Caco-2 (cell line): ENCODE results near the gene NTN1. TPM values are rescaled to one million over a fixed set of nuclear protein-coding genes. Genes with fewer than 3 reads are reported as not detected.

Experiments used
- BruUV-seq: library from RNA; stranded (reverse); fragments of 400-500 nt; replicated peaks from 2 replicates; lab custom pipeline; 2021; lab: Mats Ljungman, UMichigan
- CTCF ChIA-PET: fragments of 300-600 bp; sonication (Branson Sonifier 250); formaldehyde crosslinking; loops from one replicate; lab custom pipeline; 2022; ENCODE audit warnings: antibody characterized with exemption; lab: Charles Lee
- POLR2A ChIA-PET: fragments of 300-600 bp; sonication (Branson Sonifier 250); formaldehyde crosslinking; loops from one replicate; lab custom pipeline; 2022; ENCODE audit warnings: antibody characterized with exemption; lab: Charles Lee
- DNase-seq, 2 experiments: peaks; one replicate each; pipeline versions ENCODE4 v3.0.0 to v3.0.0-alpha.2; 2020 to 2022
- H3K27me3 ChIP-seq: replicated peaks from 2 replicates; pipeline ENCODE4 v1.6.0; 2011; ENCODE audit warnings: low read length; ENCODE audit not compliant: control insufficient read depth, insufficient read depth
- H3K36me3 ChIP-seq: 2 replicates; pipeline ENCODE4 v1.5.1; 2011; ENCODE audit warnings: low read length; ENCODE audit not compliant: control insufficient read depth, insufficient read depth
- H3K4me1 ChIP-seq: fragments of 250-450 bp; sonication (Bioruptor Pico); 2 replicates; pipeline ENCODE4 v1.5.1; 2020; ENCODE audit warnings: mild to moderate bottlenecking
- H3K4me3 ChIP-seq: 2 replicates; pipeline ENCODE4 v1.5.1; 2011; ENCODE audit warnings: low read depth, mild to moderate bottlenecking, control low read depth, low read length
- H3K9me3 ChIP-seq: fragments of 250-450 bp; sonication (Bioruptor Pico); 2 replicates; pipeline ENCODE4 v1.5.1; 2020; ENCODE audit warnings: mild to moderate bottlenecking, moderate library complexity
- H3K27ac Mint-ChIP-seq: one replicate; pipeline ENCODE4 v1.8.0; 2022; ENCODE audit warnings: mixed read lengths; ENCODE audit not compliant: unreplicated experiment
- H3K27me3 Mint-ChIP-seq: one replicate; pipeline ENCODE4 v1.8.0; 2022; ENCODE audit warnings: mixed read lengths; ENCODE audit not compliant: insufficient read depth, unreplicated experiment
- H3K36me3 Mint-ChIP-seq: one replicate; pipeline ENCODE4 v1.8.0; 2022; ENCODE audit warnings: mild to moderate bottlenecking, mixed read lengths; ENCODE audit not compliant: insufficient read depth, unreplicated experiment
- H3K4me1 Mint-ChIP-seq: one replicate; pipeline ENCODE4 v1.8.0; 2022; ENCODE audit warnings: low read depth, mixed read lengths; ENCODE audit not compliant: unreplicated experiment
- H3K4me3 Mint-ChIP-seq: one replicate; pipeline ENCODE4 v1.8.0; 2022; ENCODE audit warnings: mild to moderate bottlenecking, moderate library complexity, mixed read lengths; ENCODE audit not compliant: unreplicated experiment
- H3K9me3 Mint-ChIP-seq: one replicate; pipeline ENCODE4 v1.8.0; 2022; ENCODE audit warnings: mixed read lengths; ENCODE audit not compliant: unreplicated experiment
- intact Hi-C: fragments of 100-400 bp; cut with micrococcal nuclease; formaldehyde crosslinking; loops from one replicate; pipeline ENCODE4 v1.10.0; 2022; ENCODE audit not compliant: unreplicated experiment
- total RNA-seq: library from RNA; stranded (reverse); gene quantifications from 2 replicates; pipeline ENCODE4 v1.2.3, GENCODE V29; 2022
- TF ChIP-seq, protein P1 (sequence below), 2 experiments: fragments of 200-600 bp in 1 of 2; IDR thresholded peaks; 1 replicate in 1 of 2; 2 replicates in 1 of 2; pipeline versions ENCODE4 v1.5.1 to v1.8.0; 2011 to 2022; ENCODE audit warnings: antibody characterized with exemption in 1 of 2, control low read depth in 1 of 2, inconsistent platforms in 1 of 2, low read depth in 1 of 2, low read length in 1 of 2, mild to moderate bottlenecking in 1 of 2, moderate library complexity in 1 of 2; ENCODE audit not compliant: insufficient read depth in 1 of 2, severe bottlenecking in 1 of 2, unreplicated experiment in 1 of 2

The NTN1 gene
- total RNA-seq, 1 experiment from 2014 or later: 0.88 TPM

DNA sequence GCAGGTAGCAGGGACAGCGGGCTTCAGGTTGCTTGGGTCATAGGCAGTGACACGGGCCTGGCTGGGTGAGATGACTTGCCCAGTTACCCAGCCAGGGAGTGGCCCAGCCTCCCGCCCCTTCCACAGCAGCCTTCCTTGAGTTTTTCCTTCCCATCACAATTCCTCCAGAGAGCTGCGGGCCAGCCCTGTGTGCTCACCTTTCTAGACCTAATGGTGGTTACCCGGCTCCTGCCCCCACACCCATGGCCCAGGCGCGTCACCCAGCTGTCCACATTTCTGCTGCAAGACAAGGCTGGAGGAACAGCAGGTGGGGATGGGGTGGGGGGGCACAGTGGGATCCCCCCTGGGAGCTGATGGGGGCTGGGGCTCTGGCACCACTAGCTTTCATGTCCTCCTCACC, 203.2 kb downstream of the NTN1 start:
- intact Hi-C loops: no loop called here
- no peaks in the 10 kb centered on the region for H3K36me3 ChIP-seq
- no peaks in the 10 kb centered on the region for H3K9me3 ChIP-seq
- no peaks in the 10 kb centered on the region for H3K36me3 Mint-ChIP-seq
- H3K27me3 ChIP-seq: no peaks in the 10 kb centered on the region
- CTCF ChIA-PET: no interaction called here
- POLR2A ChIA-PET: no interaction called here
- TF ChIP-seq, protein P1, sequence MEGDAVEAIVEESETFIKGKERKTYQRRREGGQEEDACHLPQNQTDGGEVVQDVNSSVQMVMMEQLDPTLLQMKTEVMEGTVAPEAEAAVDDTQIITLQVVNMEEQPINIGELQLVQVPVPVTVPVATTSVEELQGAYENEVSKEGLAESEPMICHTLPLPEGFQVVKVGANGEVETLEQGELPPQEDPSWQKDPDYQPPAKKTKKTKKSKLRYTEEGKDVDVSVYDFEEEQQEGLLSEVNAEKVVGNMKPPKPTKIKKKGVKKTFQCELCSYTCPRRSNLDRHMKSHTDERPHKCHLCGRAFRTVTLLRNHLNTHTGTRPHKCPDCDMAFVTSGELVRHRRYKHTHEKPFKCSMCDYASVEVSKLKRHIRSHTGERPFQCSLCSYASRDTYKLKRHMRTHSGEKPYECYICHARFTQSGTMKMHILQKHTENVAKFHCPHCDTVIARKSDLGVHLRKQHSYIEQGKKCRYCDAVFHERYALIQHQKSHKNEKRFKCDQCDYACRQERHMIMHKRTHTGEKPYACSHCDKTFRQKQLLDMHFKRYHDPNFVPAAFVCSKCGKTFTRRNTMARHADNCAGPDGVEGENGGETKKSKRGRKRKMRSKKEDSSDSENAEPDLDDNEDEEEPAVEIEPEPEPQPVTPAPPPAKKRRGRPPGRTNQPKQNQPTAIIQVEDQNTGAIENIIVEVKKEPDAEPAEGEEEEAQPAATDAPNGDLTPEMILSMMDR (IDR thresholded peaks at IDR 0.05; ENCODE audit: insufficient read depth in 1 of 2, low read depth in 1 of 2, low read length in 1 of 2, severe bottlenecking in 1 of 2, unreplicated experiment in 1 of 2): no peak
- no peak overlapping the region for H3K4me3 Mint-ChIP-seq
- H3K27me3 Mint-ChIP-seq: no peaks in the 10 kb centered on the region
- H3K4me1 Mint-ChIP-seq: no peaks in the 10 kb centered on the region
- no peak for DNase-seq
- H3K27ac Mint-ChIP-seq: no peak overlapping the region
- BruUV-seq: no TSS peak
- no peaks in the 10 kb centered on the region for H3K9me3 Mint-ChIP-seq
- H3K4me3 ChIP-seq: no peak overlapping the region
- no peaks in the 10 kb centered on the region for H3K4me1 ChIP-seq

DNA sequence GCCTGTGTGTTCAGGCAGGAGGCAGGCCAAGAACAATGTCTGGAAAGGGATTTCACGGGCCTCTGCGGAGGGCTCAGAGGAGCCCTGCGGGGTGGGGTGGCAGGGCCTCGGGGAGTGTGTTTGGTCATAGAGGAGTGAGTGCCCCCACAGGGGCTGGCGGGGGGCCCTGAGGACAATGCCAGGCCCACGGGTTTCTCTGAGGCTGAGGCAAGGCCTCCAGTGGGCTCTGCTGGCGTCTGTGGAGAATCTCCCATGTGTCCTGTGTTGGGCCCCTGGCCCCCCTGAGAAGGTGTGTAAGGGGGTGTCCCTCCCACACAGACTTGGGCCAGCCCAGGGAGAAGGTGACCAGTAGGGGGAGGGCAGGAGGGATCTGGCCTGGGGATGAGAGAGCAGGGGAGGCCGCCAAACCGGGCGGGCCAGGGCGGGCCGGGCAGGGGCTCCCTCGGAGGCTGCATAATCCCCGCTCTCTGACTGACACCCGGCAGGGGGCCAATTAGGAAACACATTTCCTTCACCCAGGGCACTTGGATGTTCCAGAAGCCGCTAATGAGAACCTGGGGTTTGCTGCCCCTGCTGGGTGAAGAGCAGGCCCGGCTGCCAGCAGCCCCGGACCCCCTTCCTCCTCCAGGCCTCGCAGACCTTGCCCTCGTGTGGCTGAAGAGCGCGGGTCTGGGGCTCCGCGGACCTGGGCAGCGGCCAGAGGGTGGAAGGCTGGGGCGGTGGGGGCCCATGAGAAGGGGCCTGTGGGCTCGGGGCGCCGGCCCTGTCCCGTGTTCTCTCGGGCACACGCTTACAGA, 204.2 kb downstream of the NTN1 start:
- Mint-ChIP-seq H3K27ac (no peak overlapping the region), H3K36me3 (no peaks in the 10 kb centered on the region), H3K4me1 (no peaks in the 10 kb centered on the region), H3K27me3 (no peaks in the 10 kb centered on the region), H3K9me3 (no peaks in the 10 kb centered on the region), H3K4me3 (no peak overlapping the region)
- no peak for DNase-seq
- Histone ChIP-seq H3K27me3 (no peaks in the 10 kb centered on the region), H3K9me3 (no peaks in the 10 kb centered on the region), H3K4me1 (no peaks in the 10 kb centered on the region), H3K36me3 (no peaks in the 10 kb centered on the region), H3K4me3 (no peak overlapping the region)
- BruUV-seq: no TSS peak
- intact Hi-C loops: no loop called here
- TF ChIP-seq, protein P1 (IDR thresholded peaks at IDR 0.05; ENCODE audit: insufficient read depth in 1 of 2, low read depth in 1 of 2, low read length in 1 of 2, severe bottlenecking in 1 of 2, unreplicated experiment in 1 of 2): no peak
- CTCF ChIA-PET: no interaction called here
- POLR2A ChIA-PET: no interaction called here

DNA sequence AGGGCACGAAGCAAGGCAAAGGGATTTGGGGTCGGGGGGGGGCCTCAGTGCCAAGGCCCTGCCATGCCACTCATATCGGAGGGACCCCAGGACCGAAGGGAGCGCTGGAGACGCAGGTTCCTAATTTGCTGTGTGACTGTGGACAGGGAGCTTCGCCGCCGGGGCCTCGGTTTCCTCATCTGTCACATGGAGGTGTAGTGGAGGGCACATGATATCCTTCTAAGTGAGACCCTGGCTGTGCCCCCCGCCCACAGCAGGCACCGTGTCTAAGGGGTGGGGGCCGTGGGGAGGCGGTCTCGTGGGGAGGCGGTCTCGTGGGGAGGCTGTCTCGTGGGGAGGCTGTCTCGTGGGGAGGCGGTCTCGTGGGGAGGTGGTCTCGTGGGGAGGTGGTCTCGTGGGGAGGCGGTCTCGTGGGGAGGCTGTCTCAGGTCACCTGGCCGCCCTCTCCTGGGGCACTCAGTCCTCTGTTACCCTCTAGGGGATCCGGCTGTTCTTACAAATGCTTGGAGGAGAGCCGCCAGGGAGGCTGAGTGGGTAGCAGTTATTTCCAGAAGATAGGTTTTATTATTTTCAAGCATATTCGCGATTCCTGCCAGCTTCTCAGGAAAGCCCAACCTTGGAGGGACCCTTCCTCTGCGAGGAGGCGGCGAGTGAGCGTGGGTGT, 205.0 kb downstream of the NTN1 start:
- ChIA-PET CTCF (no interaction called here), POLR2A (no interaction called here)
- Histone ChIP-seq H3K4me3 (no peak overlapping the region), H3K36me3 (no peaks in the 10 kb centered on the region), H3K27me3 (no peaks in the 10 kb centered on the region), H3K4me1 (no peaks in the 10 kb centered on the region), H3K9me3 (no peaks in the 10 kb centered on the region)
- no TSS peak for BruUV-seq
- H3K9me3 Mint-ChIP-seq: no peaks in the 10 kb centered on the region
- no peak for DNase-seq
- no peak overlapping the region for H3K4me3 Mint-ChIP-seq
- no peaks in the 10 kb centered on the region for H3K27me3 Mint-ChIP-seq
- TF ChIP-seq, protein P1 (IDR thresholded peaks at IDR 0.05; ENCODE audit: insufficient read depth in 1 of 2, low read depth in 1 of 2, low read length in 1 of 2, severe bottlenecking in 1 of 2, unreplicated experiment in 1 of 2): no peak
- no peak overlapping the region for H3K27ac Mint-ChIP-seq
- H3K36me3 Mint-ChIP-seq: no peaks in the 10 kb centered on the region
- intact Hi-C loops: no loop called here
- H3K4me1 Mint-ChIP-seq: no peaks in the 10 kb centered on the region
